Skin epidermis (tissue), 12 donors: ENCODE results near the gene CIDEA.
A peak's percentile ranks its signal among the peaks of the same experiment; 100 is the strongest.
"Not testable (repeated sequence)": the region's sequence is repeated elsewhere in the genome, so short reads cannot be mapped to it uniquely, and the experiment has no call there.

Experiments used
- H3K27ac ChIP-seq, 21 experiments: fragments of 200-600 bp; sonication (generic) in 11 of 21; one replicate each; pipeline ENCODE4 v1.5.0; 2020; ENCODE audit warnings: mild to moderate bottlenecking in 3 of 21, inconsistent platforms in 2 of 21, moderate library complexity in 2 of 21
- H3K4me3 ChIP-seq, 7 experiments: fragments of 200-600 bp; sonication (generic) in 2 of 7; one replicate each; pipeline ENCODE4 v1.5.0; 2020; ENCODE audit warnings: inconsistent platforms in 2 of 7, mild to moderate bottlenecking in 2 of 7, moderate library complexity in 1 of 7

The CIDEA gene

GRCh38 chr18:12254136-12254819 is at the start of gene CIDEA:
CIDEA (plus strand) TSS chr18:12254361; CDS start chr18:12254384, 23 bp downstream.
- Histone ChIP-seq H3K4me3 (peak within 1 kb of the TSS; percentile 2 to 43 (median 20)), H3K27ac (peak within 1 kb of the TSS in 14 of 21 experiments; percentile 2 to 83 (median 56))

- H3K4me3 ChIP-seq: peak overlapping the region in 1 of 7 experiments; percentile 2
- not testable (repeated sequence) for H3K27ac ChIP-seq
Observed at GRCh38 chr18:12208296-12209153, 45.6 kb upstream of the CIDEA start.

- not testable (repeated sequence) for H3K4me3 ChIP-seq, H3K27ac ChIP-seq
Observed at GRCh38 chr18:12212308-12212707, 41.9 kb upstream of the CIDEA start.

- not testable (repeated sequence) for H3K27ac ChIP-seq, H3K4me3 ChIP-seq
Observed at GRCh38 chr18:12214296-12215005, 39.7 kb upstream of the CIDEA start.

- not testable (repeated sequence) for H3K27ac ChIP-seq, H3K4me3 ChIP-seq
Observed at GRCh38 chr18:12216471-12216870, 37.7 kb upstream of the CIDEA start.

- H3K27ac ChIP-seq, H3K4me3 ChIP-seq: not testable (repeated sequence)
Observed at GRCh38 chr18:12218603-12219002, 35.6 kb upstream of the CIDEA start.

- not testable (repeated sequence) for H3K4me3 ChIP-seq, H3K27ac ChIP-seq
Observed at GRCh38 chr18:12222041-12222440, 32.1 kb upstream of the CIDEA start.

- H3K27ac ChIP-seq: not testable (repeated sequence)
Observed at GRCh38 chr18:12223326-12223725, 30.8 kb upstream of the CIDEA start.

GRCh38 chr18:12226807-12227206 is 27.4 kb upstream of the CIDEA start:
- H3K27ac ChIP-seq, H3K4me3 ChIP-seq: not testable (repeated sequence)

More at GRCh38 chr18:12223326-12223725, 30.8 kb upstream of the CIDEA start:
- H3K4me3 ChIP-seq: not testable (repeated sequence)

GRCh38 chr18:12227399-12228186 is 26.6 kb upstream of the CIDEA start:
- not testable (repeated sequence) for H3K4me3 ChIP-seq, H3K27ac ChIP-seq

GRCh38 chr18:12228308-12228707 is 25.9 kb upstream of the CIDEA start:
- H3K4me3 ChIP-seq, H3K27ac ChIP-seq: not testable (repeated sequence)

GRCh38 chr18:12230561-12230960 is 23.6 kb upstream of the CIDEA start:
- not testable (repeated sequence) for H3K4me3 ChIP-seq, H3K27ac ChIP-seq

GRCh38 chr18:12231040-12231882 is 22.9 kb upstream of the CIDEA start:
- Histone ChIP-seq H3K27ac (no peak overlapping the region), H3K4me3 (no peak overlapping the region)

GRCh38 chr18:12231986-12232385 is 22.2 kb upstream of the CIDEA start:
- Histone ChIP-seq H3K4me3 (no peak overlapping the region), H3K27ac (no peak overlapping the region)

- H3K4me3 ChIP-seq: no peak overlapping the region
- H3K27ac ChIP-seq: no peak overlapping the region
Observed at GRCh38 chr18:12233378-12233777, 20.8 kb upstream of the CIDEA start.

GRCh38 chr18:12234451-12235190 is 19.5 kb upstream of the CIDEA start:
- Histone ChIP-seq H3K27ac (no peak overlapping the region), H3K4me3 (no peak overlapping the region)

GRCh38 chr18:12236141-12236540 is 18.0 kb upstream of the CIDEA start:
- Histone ChIP-seq H3K4me3 (no peak overlapping the region), H3K27ac (no peak overlapping the region)
